Gastroesophageal sphincter (tissue), 3 donors: ENCODE measurements around the gene MADD.

ENCODE experiments used
- EP300 ChIP-seq: sonication (generic); formaldehyde crosslinking; IDR thresholded peaks from one replicate; pipeline ENCODE4 v1.6.1; 2017; ENCODE audit warnings: antibody characterized with exemption, mild to moderate bottlenecking
- POLR2A ChIP-seq, 2 donors: fragments of 450-650 bp; IDR thresholded peaks; one replicate each; pipeline ENCODE4 v1.6.1; 2017; ENCODE audit warnings: antibody characterized with exemption in 2 of 2, mild to moderate bottlenecking in 2 of 2, moderate library complexity in 1 of 2
- TF ChIP-seq, protein P1 (sequence below), 4 experiments: fragments of 200-600 bp in 2 of 4; fragments of 450-650 bp in 2 of 4; sonication (generic) in 1 of 4; IDR thresholded peaks; one replicate each; pipeline ENCODE4 v1.5.1; 2017 to 2019; ENCODE audit warnings: antibody characterized with exemption in 4 of 4, mild to moderate bottlenecking in 2 of 4, moderate library complexity in 2 of 4

DNA sequence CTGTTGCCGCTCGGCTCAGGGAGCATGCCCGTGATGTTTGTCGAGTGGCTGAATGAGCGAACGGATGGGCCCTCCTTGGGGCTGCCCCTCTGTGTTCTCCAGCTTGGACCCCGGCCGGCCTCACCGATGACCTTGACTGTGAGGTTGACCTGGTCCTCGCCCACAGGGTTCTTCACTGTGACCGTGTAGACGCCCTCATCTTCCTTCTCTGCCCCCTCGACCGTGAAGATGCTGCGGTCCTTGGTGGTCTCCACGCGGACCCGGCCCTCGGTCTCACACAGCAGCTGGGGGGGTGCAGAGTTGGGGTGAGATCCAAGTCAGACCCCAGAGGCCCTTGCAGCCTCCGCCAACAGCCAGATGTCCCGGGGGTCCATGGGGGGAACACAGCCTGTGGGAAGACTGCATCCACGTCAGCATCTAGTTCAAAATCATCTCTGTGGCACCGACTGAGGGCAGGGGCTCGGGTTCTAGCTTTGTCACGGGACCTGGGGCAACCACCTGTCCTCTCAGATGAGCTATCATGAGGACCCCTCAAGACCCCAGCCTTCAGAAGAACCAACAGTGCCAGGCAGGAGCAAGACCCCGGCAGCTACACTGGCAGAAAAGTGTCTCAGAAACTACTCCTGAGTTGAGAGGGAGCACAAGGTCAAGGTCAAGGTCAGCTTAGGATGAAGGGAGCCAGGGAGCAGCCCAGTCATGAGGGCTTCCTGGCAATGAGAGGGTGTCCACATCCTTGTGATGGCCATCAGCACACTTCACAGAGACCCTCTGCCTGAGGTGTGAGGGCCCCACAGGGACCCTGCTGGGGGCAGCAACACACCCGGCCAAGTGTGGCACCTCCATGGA, 68.7 kb downstream of the MADD start:
- TF ChIP-seq, protein P1, sequence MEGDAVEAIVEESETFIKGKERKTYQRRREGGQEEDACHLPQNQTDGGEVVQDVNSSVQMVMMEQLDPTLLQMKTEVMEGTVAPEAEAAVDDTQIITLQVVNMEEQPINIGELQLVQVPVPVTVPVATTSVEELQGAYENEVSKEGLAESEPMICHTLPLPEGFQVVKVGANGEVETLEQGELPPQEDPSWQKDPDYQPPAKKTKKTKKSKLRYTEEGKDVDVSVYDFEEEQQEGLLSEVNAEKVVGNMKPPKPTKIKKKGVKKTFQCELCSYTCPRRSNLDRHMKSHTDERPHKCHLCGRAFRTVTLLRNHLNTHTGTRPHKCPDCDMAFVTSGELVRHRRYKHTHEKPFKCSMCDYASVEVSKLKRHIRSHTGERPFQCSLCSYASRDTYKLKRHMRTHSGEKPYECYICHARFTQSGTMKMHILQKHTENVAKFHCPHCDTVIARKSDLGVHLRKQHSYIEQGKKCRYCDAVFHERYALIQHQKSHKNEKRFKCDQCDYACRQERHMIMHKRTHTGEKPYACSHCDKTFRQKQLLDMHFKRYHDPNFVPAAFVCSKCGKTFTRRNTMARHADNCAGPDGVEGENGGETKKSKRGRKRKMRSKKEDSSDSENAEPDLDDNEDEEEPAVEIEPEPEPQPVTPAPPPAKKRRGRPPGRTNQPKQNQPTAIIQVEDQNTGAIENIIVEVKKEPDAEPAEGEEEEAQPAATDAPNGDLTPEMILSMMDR (IDR thresholded peaks at IDR 0.05): no peak
- TF ChIP-seq POLR2A (IDR thresholded peaks at IDR 0.05) (no peak), EP300 (no peak)
